Measurements from ENCODE around the gene CYP2W1. TPM values are rescaled to one million over a fixed set of nuclear protein-coding genes. Genes with fewer than 3 reads are reported as not detected.

The CYP2W1 gene
- total RNA-seq, 4 donors from 2014 or later = not detected

DNA sequence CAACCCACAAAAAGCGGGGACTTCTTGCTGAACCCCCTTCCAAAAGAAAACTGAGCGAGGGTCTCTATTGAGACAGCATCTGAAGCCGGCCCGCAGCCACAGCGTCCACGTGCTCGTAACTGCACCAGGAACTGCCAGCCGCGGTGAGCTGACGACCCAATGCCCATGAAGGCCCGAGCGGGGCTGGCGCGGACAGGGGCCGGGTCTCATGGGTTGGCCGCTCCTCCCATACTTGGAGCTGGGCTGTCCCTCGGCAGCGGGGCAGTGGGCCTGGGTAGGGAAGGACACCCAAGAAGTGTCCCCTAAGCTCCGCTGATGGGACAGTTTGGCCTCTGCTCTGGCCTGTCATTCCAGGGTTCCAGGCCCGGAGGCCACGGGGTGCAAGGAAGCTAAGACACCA is 22.3 kb downstream of the CYP2W1 start:
- Histone ChIP-seq H3K27me3 (no peaks in the 10 kb centered on the region), H3K27ac (no peak overlapping the region), H3K9me3 (no peaks in the 10 kb centered on the region), H3K4me1 (no peaks in the 10 kb centered on the region), H3K4me3 (no peak overlapping the region), H3K36me3 (peaks cover 0 to 10% of the 10 kb centered on the region in 2 donors)
- TF ChIP-seq, protein P1, sequence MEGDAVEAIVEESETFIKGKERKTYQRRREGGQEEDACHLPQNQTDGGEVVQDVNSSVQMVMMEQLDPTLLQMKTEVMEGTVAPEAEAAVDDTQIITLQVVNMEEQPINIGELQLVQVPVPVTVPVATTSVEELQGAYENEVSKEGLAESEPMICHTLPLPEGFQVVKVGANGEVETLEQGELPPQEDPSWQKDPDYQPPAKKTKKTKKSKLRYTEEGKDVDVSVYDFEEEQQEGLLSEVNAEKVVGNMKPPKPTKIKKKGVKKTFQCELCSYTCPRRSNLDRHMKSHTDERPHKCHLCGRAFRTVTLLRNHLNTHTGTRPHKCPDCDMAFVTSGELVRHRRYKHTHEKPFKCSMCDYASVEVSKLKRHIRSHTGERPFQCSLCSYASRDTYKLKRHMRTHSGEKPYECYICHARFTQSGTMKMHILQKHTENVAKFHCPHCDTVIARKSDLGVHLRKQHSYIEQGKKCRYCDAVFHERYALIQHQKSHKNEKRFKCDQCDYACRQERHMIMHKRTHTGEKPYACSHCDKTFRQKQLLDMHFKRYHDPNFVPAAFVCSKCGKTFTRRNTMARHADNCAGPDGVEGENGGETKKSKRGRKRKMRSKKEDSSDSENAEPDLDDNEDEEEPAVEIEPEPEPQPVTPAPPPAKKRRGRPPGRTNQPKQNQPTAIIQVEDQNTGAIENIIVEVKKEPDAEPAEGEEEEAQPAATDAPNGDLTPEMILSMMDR (IDR thresholded peaks at IDR 0.05 in 4 of 5, conservative IDR thresholded peaks at IDR 0.05 in 1 of 5) = no peak
- no peak for TF ChIP-seq POLR2A (IDR thresholded peaks at IDR 0.05)
- intact Hi-C loops (cut with DNase I; ENCODE audit: low total_unique reads) = no loop called here
- no peak for DNase-seq
- ATAC-seq = no peak
- in situ Hi-C loops (cut with MboI; ENCODE audit: low sequenced_read_pairs in 4 of 4) = no loop called here

DNA sequence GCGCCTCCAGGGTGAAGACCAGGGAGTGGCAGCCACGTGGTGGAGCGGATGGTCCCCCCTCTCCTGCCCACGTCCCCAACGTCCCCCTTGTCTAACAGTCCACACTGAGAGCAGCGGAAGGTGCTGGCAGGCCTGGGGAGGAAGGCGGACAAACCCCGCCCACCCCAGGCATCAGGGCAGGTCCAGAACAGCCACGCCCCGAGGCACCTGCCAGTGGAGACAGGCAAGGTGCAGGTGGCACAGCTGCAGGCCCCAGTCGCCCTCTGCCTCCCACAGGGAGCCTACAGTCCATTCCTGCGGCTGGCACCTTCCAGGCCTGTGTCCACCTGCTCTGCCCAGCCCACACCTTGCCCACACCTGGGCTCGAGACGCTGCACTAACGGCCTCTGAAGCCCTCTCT is 24.9 kb downstream of the CYP2W1 start:
- intact Hi-C loops (cut with DNase I; ENCODE audit: low total_unique reads) (no loop called here), in situ Hi-C loops (cut with MboI; ENCODE audit: low sequenced_read_pairs in 4 of 4) (no loop called here)
- ATAC-seq (no peak), DNase-seq (no peak)
- Histone ChIP-seq H3K9me3 (no peaks in the 10 kb centered on the region), H3K4me3 (no peak overlapping the region), H3K27me3 (no peaks in the 10 kb centered on the region), H3K4me1 (no peaks in the 10 kb centered on the region), H3K27ac (no peak overlapping the region), H3K36me3 (peaks cover 0 to 10% of the 10 kb centered on the region in 2 donors)
- no peak for TF ChIP-seq POLR2A (IDR thresholded peaks at IDR 0.05)
- TF ChIP-seq, protein P1 (IDR thresholded peaks at IDR 0.05 in 4 of 5, conservative IDR thresholded peaks at IDR 0.05 in 1 of 5) = no peak

DNA sequence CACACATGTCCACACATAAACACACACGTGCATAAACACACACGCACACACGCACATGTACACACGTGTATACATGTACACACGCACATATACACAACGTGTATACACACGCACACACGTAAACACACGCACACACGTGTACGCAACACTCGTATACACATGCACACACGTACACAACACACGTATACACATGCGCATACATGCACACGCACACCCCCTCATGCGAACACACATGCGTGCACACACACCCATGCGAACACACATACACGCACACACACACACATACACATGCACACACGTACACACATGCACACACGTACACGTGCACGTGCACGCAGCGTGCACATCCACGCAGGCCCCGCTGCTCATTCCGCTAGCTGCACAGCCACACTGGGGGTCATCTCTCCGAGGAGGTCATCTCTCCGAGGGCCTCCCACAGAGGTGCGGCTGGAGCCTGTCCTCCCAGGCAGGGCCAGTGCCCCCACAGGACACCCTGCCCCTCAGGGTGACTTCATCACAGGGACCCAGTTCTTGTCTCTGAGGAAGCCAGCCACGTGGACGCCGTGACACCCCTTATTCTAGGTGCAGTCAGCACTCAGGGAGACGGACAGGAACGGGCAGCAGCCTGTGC is 25.9 kb downstream of the CYP2W1 start:
- H3K4me1 ChIP-seq = no peaks in the 10 kb centered on the region
- H3K27ac ChIP-seq = no peak overlapping the region
- TF ChIP-seq, protein P1 (IDR thresholded peaks at IDR 0.05 in 4 of 5, conservative IDR thresholded peaks at IDR 0.05 in 1 of 5) = no peak
- TF ChIP-seq POLR2A (IDR thresholded peaks at IDR 0.05) = no peak
- no peak overlapping the region for H3K4me3 ChIP-seq
- ATAC-seq (no peak), DNase-seq (no peak)
- H3K36me3 ChIP-seq = peaks cover 0 to 10% of the 10 kb centered on the region in 2 donors
- H3K9me3 ChIP-seq = no peaks in the 10 kb centered on the region
- H3K27me3 ChIP-seq = no peaks in the 10 kb centered on the region
- in situ Hi-C loops (cut with MboI; ENCODE audit: low sequenced_read_pairs in 4 of 4) (no loop called here), intact Hi-C loops (cut with DNase I; ENCODE audit: low total_unique reads) (no loop called here)

DNA sequence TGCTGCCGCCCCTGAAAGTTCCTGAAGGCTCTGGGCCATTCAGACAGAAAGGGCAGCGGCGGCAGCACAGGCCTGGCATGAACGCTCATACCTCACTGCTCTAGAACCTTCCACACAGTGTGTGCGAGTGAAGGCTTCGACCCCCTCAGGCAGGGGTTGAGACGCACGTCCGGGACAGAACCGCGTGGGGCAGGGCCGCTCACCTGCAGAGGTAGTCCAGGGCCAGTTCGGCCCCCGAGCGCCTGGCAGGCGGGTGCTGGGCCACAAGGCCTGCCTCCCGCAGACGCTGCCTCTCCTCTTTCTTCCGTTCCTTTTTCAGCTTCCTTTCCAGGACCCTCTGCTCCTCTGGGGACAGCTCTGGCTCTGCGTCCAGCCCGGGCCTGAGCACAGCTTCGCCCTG is 26.8 kb downstream of the CYP2W1 start:
- ATAC-seq = no peak
- Histone ChIP-seq H3K9me3 (no peaks in the 10 kb centered on the region), H3K27me3 (no peaks in the 10 kb centered on the region), H3K27ac (no peak overlapping the region), H3K4me1 (no peaks in the 10 kb centered on the region), H3K4me3 (no peak overlapping the region), H3K36me3 (peaks cover 0 to 10% of the 10 kb centered on the region in 2 donors)
- intact Hi-C loops (cut with DNase I; ENCODE audit: low total_unique reads) = no loop called here
- in situ Hi-C loops (cut with MboI; ENCODE audit: low sequenced_read_pairs in 4 of 4) = no loop called here
- DNase-seq = no peak
- TF ChIP-seq, protein P1 (IDR thresholded peaks at IDR 0.05 in 4 of 5, conservative IDR thresholded peaks at IDR 0.05 in 1 of 5) = no peak
- TF ChIP-seq POLR2A (IDR thresholded peaks at IDR 0.05) = no peak

DNA sequence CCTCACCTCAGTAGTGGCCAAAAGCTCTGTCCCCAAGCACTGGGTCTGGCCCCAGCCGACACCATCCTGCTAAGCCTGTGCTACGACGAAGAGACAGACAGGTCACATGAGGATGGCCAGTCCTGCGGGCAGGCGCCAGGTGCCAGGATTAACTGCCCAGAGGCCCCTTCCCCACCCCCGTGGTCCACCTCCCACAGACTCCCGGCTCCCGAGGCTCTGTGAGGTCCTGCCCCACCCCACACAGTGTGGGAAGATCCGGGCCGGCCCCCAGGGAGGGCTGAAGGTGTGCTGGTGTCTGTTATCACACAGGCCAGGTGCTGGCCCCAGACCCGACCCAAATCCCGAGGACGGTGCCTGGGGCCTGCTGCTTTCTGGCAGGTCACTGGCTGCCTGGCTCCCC is 27.2 kb downstream of the CYP2W1 start:
- TF ChIP-seq, protein P1 (IDR thresholded peaks at IDR 0.05 in 4 of 5, conservative IDR thresholded peaks at IDR 0.05 in 1 of 5) = no peak
- no peak for TF ChIP-seq POLR2A (IDR thresholded peaks at IDR 0.05)
- Histone ChIP-seq H3K36me3 (peaks cover 0 to 10% of the 10 kb centered on the region in 2 donors), H3K4me3 (no peak overlapping the region), H3K27ac (no peak overlapping the region), H3K4me1 (no peaks in the 10 kb centered on the region), H3K27me3 (no peaks in the 10 kb centered on the region), H3K9me3 (no peaks in the 10 kb centered on the region)
- intact Hi-C loops (cut with DNase I; ENCODE audit: low total_unique reads) (no loop called here), in situ Hi-C loops (cut with MboI; ENCODE audit: low sequenced_read_pairs in 4 of 4) (no loop called here)
- ATAC-seq = no peak
- no peak for DNase-seq

Data from gastrocnemius medialis (tissue), 4 donors.